GM23338 (cell line): ENCODE results near the gene DYNLRB1. TPM values are rescaled to one million over a fixed set of nuclear protein-coding genes. Genes with fewer than 3 reads are reported as not detected.

ENCODE experiments used
- ATAC-seq: fragments of 200-7000 bp; cut with Tn5 transposase; 3 replicates; pipeline ENCODE4 v1.9.1; 2020
- DNase-seq: peaks from one replicate; pipeline ENCODE4 v3.0.0-alpha.2; 2015; ENCODE audit warnings: low spot score
- H2AFZ ChIP-seq: fragments of 200-600 bp; sonication (generic); 2 replicates; pipeline ENCODE4 v1.8.0; 2016; ENCODE audit warnings: antibody characterized with exemption, mild to moderate bottlenecking, moderate library complexity
- H3F3A ChIP-seq: fragments of 200-600 bp; sonication (generic); replicated peaks from 2 replicates; pipeline ENCODE4 v1.8.0; 2017; ENCODE audit warnings: antibody characterized with exemption, mixed run types, low read depth
- H3K27ac ChIP-seq: fragments of 200-600 bp; sonication (generic); 2 replicates; pipeline ENCODE4 v1.6.1; 2016; ENCODE audit warnings: low read depth
- H3K27me3 ChIP-seq: fragments of 200-600 bp; sonication (generic); 2 replicates; pipeline ENCODE4 v1.8.0; 2016; ENCODE audit warnings: mild to moderate bottlenecking, mixed run types, moderate library complexity; ENCODE audit not compliant: insufficient read depth
- H3K36me3 ChIP-seq: fragments of 200-600 bp; sonication (generic); 2 replicates; pipeline ENCODE4 v1.8.0; 2016; ENCODE audit warnings: mild to moderate bottlenecking; ENCODE audit not compliant: insufficient read depth
- H3K4me1 ChIP-seq: fragments of 200-600 bp; sonication (generic); 2 replicates; pipeline ENCODE4 v1.8.0; 2016; ENCODE audit warnings: mild to moderate bottlenecking, moderate library complexity; ENCODE audit not compliant: insufficient read depth
- H3K4me2 ChIP-seq: fragments of 200-600 bp; sonication (generic); 2 replicates; pipeline ENCODE4 v1.7.1; 2017; ENCODE audit warnings: mixed run types
- H3K4me3 ChIP-seq: fragments of 200-600 bp; sonication (generic); 2 replicates; pipeline ENCODE4 v1.6.1; 2016; ENCODE audit warnings: mixed run types
- H3K79me2 ChIP-seq: fragments of 200-600 bp; sonication (generic); replicated peaks from 2 replicates; pipeline ENCODE4 v1.8.0; 2017; ENCODE audit warnings: mild to moderate bottlenecking; ENCODE audit not compliant: insufficient read depth
- H3K9me2 ChIP-seq: fragments of 200-600 bp; sonication (generic); 2 replicates; pipeline ENCODE4 v1.8.0; 2017; ENCODE audit not compliant: insufficient read depth
- H4K20me1 ChIP-seq: fragments of 200-600 bp; sonication (generic); replicated peaks from 2 replicates; pipeline ENCODE4 v1.8.0; 2017; ENCODE audit warnings: mild to moderate bottlenecking; ENCODE audit not compliant: insufficient read depth
- H3K27ac Mint-ChIP-seq: 2 replicates; pipeline ENCODE4 v1.8.0; 2020; ENCODE audit warnings: inconsistent platforms, mild to moderate bottlenecking, moderate library complexity, mixed read lengths
- H3K27me3 Mint-ChIP-seq: 3 replicates; pipeline ENCODE4 v1.8.0; 2022; ENCODE audit warnings: low read depth, mild to moderate bottlenecking, moderate library complexity, mixed read lengths, inconsistent platforms; ENCODE audit not compliant: insufficient read depth, poor library complexity
- H3K36me3 Mint-ChIP-seq: 3 replicates; pipeline ENCODE4 v1.8.0; 2021; ENCODE audit warnings: low read depth, mild to moderate bottlenecking, inconsistent platforms, moderate library complexity, mixed read lengths
- H3K4me1 Mint-ChIP-seq: 3 replicates; pipeline ENCODE4 v1.8.0; 2020; ENCODE audit warnings: mild to moderate bottlenecking, inconsistent platforms, mixed read lengths
- H3K4me3 Mint-ChIP-seq: 3 replicates; pipeline ENCODE4 v1.8.0; 2021; ENCODE audit warnings: moderate library complexity, mild to moderate bottlenecking, inconsistent platforms, mixed read lengths
- H3K9me3 Mint-ChIP-seq: 3 replicates; pipeline ENCODE4 v1.8.0; 2020; ENCODE audit warnings: moderate library complexity, mild to moderate bottlenecking, inconsistent platforms, mixed read lengths
- CREB1 ChIP-seq: fragments of 250-450 bp; sonication (Bioruptor Pico); IDR thresholded peaks from 2 replicates; pipeline ENCODE4 v1.5.0; 2020; ENCODE audit warnings: low read depth, mild to moderate bottlenecking, moderate library complexity
- CTCF ChIP-seq, 2 experiments: fragments of 200-600 bp in 1 of 2; sonication (generic) in 1 of 2; conservative IDR thresholded peaks; 2 replicates each; pipeline versions ENCODE4 v1.5.1 to v1.6.1; 2016 to 2017; ENCODE audit warnings: antibody characterized with exemption in 2 of 2, low read depth in 2 of 2, mild to moderate bottlenecking in 2 of 2, moderate library complexity in 1 of 2
- NANOG ChIP-seq: IDR thresholded peaks from 2 replicates; pipeline ENCODE4 v1.6.1; 2016; ENCODE audit warnings: antibody characterized with exemption, borderline replicate concordance
- POLR2AphosphoS5 ChIP-seq: IDR thresholded peaks from 2 replicates; pipeline ENCODE4 v1.6.1; 2016; ENCODE audit warnings: antibody characterized with exemption, low read depth
- ZNF331 ChIP-seq: fragments of 250-450 bp; sonication (Bioruptor Pico); IDR thresholded peaks from 2 replicates; pipeline ENCODE4 v1.5.0; 2020; ENCODE audit warnings: low read depth, mild to moderate bottlenecking, moderate library complexity
- polyA plus RNA-seq: library from polyadenylated mRNA; unstranded; fragments of >200 nt; fragmentation: Nextera tagmentation; extraction: Ambion mirVana; gene quantifications from 2 replicates; pipeline ENCODE4 v1.2.1, GENCODE V29; 2016
- total RNA-seq: library from RNA; depleted of rRNA; stranded (reverse); fragments of >200 nt; shearing (Covaris generic); gene quantifications from 2 replicates; pipeline ENCODE4 v1.2.3, GENCODE V29; 2014
- TF ChIP-seq, protein P1 (sequence below): fragments of 250-450 bp; sonication (Bioruptor Pico); IDR thresholded peaks from 2 replicates; pipeline ENCODE4 v1.5.0; 2020; ENCODE audit warnings: mild to moderate bottlenecking, moderate library complexity
- TF ChIP-seq, protein P2 (sequence below): IDR thresholded peaks from 2 replicates; pipeline ENCODE4 v1.6.1; 2016; ENCODE audit warnings: antibody characterized with exemption

DYNLRB1 gene
- total and polyA plus RNA-seq, 2 experiments from 2014 or later = 107 to 376 TPM

DNA sequence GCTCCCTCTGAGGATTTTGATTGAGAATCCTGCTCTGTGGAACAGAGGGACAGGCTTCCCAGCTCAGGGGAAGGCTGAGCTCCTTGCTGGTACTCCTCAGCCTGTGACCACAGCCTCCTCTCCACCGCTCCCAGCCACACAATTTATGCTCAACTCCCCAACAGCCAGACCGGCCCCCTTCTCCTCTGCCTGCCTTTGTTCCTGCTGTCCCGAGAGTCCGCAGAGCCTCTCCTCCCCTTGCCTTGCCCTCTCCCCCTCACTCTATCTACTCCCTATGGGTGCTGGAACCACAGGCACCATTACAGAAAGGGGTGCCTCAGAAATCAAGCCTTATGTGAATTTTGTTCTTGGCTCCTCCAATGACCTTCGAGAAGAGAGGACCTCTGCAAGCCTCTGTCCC, 58.2 kb downstream of the DYNLRB1 start:
- no peaks in the 10 kb centered on the region for H3K27me3 ChIP-seq
- DNase-seq (no peak), ATAC-seq (no peak)
- H3K4me3 Mint-ChIP-seq = no peak overlapping the region
- peaks cover 6% of the 10 kb centered on the region; the same call in 1 of the 2 replicates for H3K4me1 ChIP-seq
- H3K9me2 ChIP-seq = no peaks in the 10 kb centered on the region
- TF ChIP-seq CREB1 (CRISPR knock-in tag) = no peak
- TF ChIP-seq, protein P1, sequence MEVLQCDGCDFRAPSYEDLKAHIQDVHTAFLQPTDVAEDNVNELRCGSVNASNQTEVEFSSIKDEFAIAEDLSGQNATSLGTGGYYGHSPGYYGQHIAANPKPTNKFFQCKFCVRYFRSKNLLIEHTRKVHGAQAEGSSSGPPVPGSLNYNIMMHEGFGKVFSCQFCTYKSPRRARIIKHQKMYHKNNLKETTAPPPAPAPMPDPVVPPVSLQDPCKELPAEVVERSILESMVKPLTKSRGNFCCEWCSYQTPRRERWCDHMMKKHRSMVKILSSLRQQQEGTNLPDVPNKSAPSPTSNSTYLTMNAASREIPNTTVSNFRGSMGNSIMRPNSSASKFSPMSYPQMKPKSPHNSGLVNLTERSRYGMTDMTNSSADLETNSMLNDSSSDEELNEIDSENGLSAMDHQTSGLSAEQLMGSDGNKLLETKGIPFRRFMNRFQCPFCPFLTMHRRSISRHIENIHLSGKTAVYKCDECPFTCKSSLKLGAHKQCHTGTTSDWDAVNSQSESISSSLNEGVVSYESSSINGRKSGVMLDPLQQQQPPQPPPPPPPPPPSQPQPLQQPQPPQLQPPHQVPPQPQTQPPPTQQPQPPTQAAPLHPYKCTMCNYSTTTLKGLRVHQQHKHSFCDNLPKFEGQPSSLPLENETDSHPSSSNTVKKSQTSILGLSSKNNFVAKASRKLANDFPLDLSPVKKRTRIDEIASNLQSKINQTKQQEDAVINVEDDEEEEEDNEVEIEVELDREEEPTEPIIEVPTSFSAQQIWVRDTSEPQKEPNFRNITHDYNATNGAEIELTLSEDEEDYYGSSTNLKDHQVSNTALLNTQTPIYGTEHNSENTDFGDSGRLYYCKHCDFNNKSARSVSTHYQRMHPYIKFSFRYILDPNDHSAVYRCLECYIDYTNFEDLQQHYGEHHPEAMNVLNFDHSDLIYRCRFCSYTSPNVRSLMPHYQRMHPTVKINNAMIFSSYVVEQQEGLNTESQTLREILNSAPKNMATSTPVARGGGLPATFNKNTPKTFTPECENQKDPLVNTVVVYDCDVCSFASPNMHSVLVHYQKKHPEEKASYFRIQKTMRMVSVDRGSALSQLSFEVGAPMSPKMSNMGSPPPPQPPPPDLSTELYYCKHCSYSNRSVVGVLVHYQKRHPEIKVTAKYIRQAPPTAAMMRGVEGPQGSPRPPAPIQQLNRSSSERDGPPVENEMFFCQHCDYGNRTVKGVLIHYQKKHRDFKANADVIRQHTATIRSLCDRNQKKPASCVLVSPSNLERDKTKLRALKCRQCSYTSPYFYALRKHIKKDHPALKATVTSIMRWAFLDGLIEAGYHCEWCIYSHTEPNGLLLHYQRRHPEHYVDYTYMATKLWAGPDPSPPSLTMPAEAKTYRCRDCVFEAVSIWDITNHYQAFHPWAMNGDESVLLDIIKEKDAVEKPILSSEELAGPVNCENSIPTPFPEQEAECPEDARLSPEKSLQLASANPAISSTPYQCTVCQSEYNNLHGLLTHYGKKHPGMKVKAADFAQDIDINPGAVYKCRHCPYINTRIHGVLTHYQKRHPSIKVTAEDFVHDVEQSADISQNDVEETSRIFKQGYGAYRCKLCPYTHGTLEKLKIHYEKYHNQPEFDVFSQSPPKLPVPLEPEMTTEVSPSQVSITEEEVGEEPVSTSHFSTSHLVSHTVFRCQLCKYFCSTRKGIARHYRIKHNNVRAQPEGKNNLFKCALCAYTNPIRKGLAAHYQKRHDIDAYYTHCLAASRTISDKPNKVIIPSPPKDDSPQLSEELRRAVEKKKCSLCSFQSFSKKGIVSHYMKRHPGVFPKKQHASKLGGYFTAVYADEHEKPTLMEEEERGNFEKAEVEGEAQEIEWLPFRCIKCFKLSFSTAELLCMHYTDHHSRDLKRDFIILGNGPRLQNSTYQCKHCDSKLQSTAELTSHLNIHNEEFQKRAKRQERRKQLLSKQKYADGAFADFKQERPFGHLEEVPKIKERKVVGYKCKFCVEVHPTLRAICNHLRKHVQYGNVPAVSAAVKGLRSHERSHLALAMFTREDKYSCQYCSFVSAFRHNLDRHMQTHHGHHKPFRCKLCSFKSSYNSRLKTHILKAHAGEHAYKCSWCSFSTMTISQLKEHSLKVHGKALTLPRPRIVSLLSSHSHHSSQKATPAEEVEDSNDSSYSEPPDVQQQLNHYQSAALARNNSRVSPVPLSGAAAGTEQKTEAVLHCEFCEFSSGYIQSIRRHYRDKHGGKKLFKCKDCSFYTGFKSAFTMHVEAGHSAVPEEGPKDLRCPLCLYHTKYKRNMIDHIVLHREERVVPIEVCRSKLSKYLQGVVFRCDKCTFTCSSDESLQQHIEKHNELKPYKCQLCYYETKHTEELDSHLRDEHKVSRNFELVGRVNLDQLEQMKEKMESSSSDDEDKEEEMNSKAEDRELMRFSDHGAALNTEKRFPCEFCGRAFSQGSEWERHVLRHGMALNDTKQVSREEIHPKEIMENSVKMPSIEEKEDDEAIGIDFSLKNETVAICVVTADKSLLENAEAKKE (CRISPR knock-in tag) = no peak
- TF ChIP-seq POLR2AphosphoS5 = no peak
- no peak for TF ChIP-seq NANOG
- TF ChIP-seq CTCF (conservative IDR thresholded peaks at IDR 0.05; ENCODE audit: low read depth in 2 of 2) = no peak
- no peak for TF ChIP-seq ZNF331 (CRISPR knock-in tag)
- TF ChIP-seq, protein P2, sequence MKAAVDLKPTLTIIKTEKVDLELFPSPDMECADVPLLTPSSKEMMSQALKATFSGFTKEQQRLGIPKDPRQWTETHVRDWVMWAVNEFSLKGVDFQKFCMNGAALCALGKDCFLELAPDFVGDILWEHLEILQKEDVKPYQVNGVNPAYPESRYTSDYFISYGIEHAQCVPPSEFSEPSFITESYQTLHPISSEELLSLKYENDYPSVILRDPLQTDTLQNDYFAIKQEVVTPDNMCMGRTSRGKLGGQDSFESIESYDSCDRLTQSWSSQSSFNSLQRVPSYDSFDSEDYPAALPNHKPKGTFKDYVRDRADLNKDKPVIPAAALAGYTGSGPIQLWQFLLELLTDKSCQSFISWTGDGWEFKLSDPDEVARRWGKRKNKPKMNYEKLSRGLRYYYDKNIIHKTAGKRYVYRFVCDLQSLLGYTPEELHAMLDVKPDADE = no peak
- peaks cover 9% of the 10 kb centered on the region; the same call in 2 of the 3 replicates for H3K36me3 Mint-ChIP-seq
- no peaks in the 10 kb centered on the region for H3F3A ChIP-seq
- H3K27ac Mint-ChIP-seq = no peak overlapping the region
- peaks cover 11% of the 10 kb centered on the region; the same call in 2 of the 3 replicates for H3K4me1 Mint-ChIP-seq
- H3K4me3 ChIP-seq = no peak overlapping the region
- H3K36me3 ChIP-seq = no peaks in the 10 kb centered on the region
- H4K20me1 ChIP-seq = no peaks in the 10 kb centered on the region
- H3K27ac ChIP-seq = no peak overlapping the region
- H3K27me3 Mint-ChIP-seq = no peaks in the 10 kb centered on the region
- no peaks in the 10 kb centered on the region for H3K79me2 ChIP-seq
- no peak overlapping the region for H2AFZ ChIP-seq
- H3K4me2 ChIP-seq = no peak overlapping the region
- no peaks in the 10 kb centered on the region for H3K9me3 Mint-ChIP-seq
